CD4-positive, alpha-beta T cell treated with Interleukin-17A for 4 hours (primary cell): ENCODE results near the gene HTT.
A peak's percentile ranks its signal among the peaks of the same experiment; 100 is the strongest.

Experiments
- DNase-seq: peaks from one replicate; pipeline ENCODE4 v3.0.0-alpha.2; 2020; ENCODE audit warnings: mixed read lengths

Gene HTT

GRCh38 chr4:3280466-3280865 is 206.0 kb downstream of the HTT start:
- DNase-seq: no peak

GRCh38 chr4:3283483-3283882 is 209.0 kb downstream of the HTT start:
- no peak for DNase-seq

- no peak for DNase-seq
Measured at GRCh38 chr4:3283916-3284315, 209.4 kb downstream of the HTT start.

GRCh38 chr4:3284734-3285557 is 210.5 kb downstream of the HTT start:
- DNase-seq: no peak

- no peak for DNase-seq
Measured at GRCh38 chr4:3285558-3286334, 211.3 kb downstream of the HTT start.

GRCh38 chr4:3286335-3287175 is 212.1 kb downstream of the HTT start:
- DNase-seq: no peak

GRCh38 chr4:3287271-3287971 is 212.9 kb downstream of the HTT start:
- no peak for DNase-seq

- no peak for DNase-seq
Measured at GRCh38 chr4:3287972-3288570, 213.6 kb downstream of the HTT start.

GRCh38 chr4:3288571-3289094 is 214.2 kb downstream of the HTT start:
- DNase-seq: no peak

GRCh38 chr4:3290476-3290875 is 216.0 kb downstream of the HTT start:
- DNase-seq: no peak

- DNase-seq: no peak
Measured at GRCh38 chr4:3290889-3291321, 216.4 kb downstream of the HTT start.

GRCh38 chr4:3291411-3291968 is 217.0 kb downstream of the HTT start:
- DNase-seq: no peak

- DNase-seq: peak; percentile 38
Measured at GRCh38 chr4:3291969-3292570, 217.6 kb downstream of the HTT start.

- DNase-seq: peak; percentile 93
Measured at GRCh38 chr4:3292571-3293400, 218.3 kb downstream of the HTT start, which contains the start of gene RGS12. Gene RGS12, plus strand, starts transcription at chr4:3293021. Its CDS starts 23,150 bp downstream, at chr4:3316171.
